DND-41 (cell line): ENCODE data around the gene VPS11.

ENCODE experiments used
- CTCF ChIP-seq: IDR thresholded peaks from 2 replicates; pipeline ENCODE4 v1.5.1; 2012; ENCODE audit warnings: borderline replicate concordance, low read length, moderate library complexity, mild to moderate bottlenecking; ENCODE audit not compliant: poor library complexity, severe bottlenecking; ENCODE audit errors: extremely low read depth
- EZH2 ChIP-seq: IDR thresholded peaks from 3 replicates; pipeline ENCODE4 v1.6.1; 2012; ENCODE audit warnings: borderline replicate concordance, low read depth, mild to moderate bottlenecking, moderate library complexity, low read length, inconsistent platforms; ENCODE audit not compliant: severe bottlenecking

- TF ChIP-seq CTCF = no peak
- TF ChIP-seq EZH2 = no peak
These were observed 11.1 kb upstream of the VPS11 start for GRCh38 chr11:119056421-119056999.
